ENCODE results near the gene GALNT14.

GALNT14 gene

GRCh38 chr2:30984148-30984547 is 154.1 kb downstream of the GALNT14 start:
- CTCF ChIA-PET = interaction anchor here (1.2 kb wide), 1 partner anchor 168 kb away, joined by 3 read pairs; no protein-coding TSS in a partner anchor
- H3K36me3 ChIP-seq (ENCODE audit: control insufficient read depth in 2 of 2, insufficient read depth in 1 of 2, low read length in 2 of 2) = no peaks in the 10 kb centered on the region
- H3K27ac ChIP-seq (ENCODE audit: extremely low read depth, low read depth, low read length) = no peak overlapping the region
- H3K4me1 ChIP-seq (ENCODE audit: control insufficient read depth, insufficient read depth, low read length) = no peaks in the 10 kb centered on the region
- POLR2A ChIA-PET = no interaction called here
- TF ChIP-seq ZNF239 (tag by site-specific recombination; IDR thresholded peaks at IDR 0.05) (no peak), ZBTB20 (tag by site-specific recombination; IDR thresholded peaks at IDR 0.05) (no peak), ZNF658 (tag by site-specific recombination; IDR thresholded peaks at IDR 0.05) (no peak), ZNF654 (tag by site-specific recombination; IDR thresholded peaks at IDR 0.05; ENCODE audit: low read depth) (no peak), ZNF433 (tag by site-specific recombination; IDR thresholded peaks at IDR 0.05; ENCODE audit: low read depth) (no peak), ZNF148 (tag by site-specific recombination; IDR thresholded peaks at IDR 0.05; ENCODE audit: borderline replicate concordance) (no peak), ZNF776 (tag by site-specific recombination; IDR thresholded peaks at IDR 0.05; ENCODE audit: borderline replicate concordance) (no peak)
- H3K4me3 ChIP-seq (ENCODE audit: low read depth, low read length) = no peak overlapping the region
- H3K9me3 ChIP-seq (ENCODE audit: control insufficient read depth, insufficient read depth, low read depth, low read length) = no peaks in the 10 kb centered on the region

- ChIA-PET POLR2A (no interaction called here), CTCF (no interaction called here)
- no peaks in the 10 kb centered on the region for H3K4me1 ChIP-seq (ENCODE audit: control insufficient read depth, insufficient read depth, low read length)
- TF ChIP-seq ATF2 (tag by site-specific recombination; IDR thresholded peaks at IDR 0.05; ENCODE audit: low read depth) (no peak), ZBTB20 (tag by site-specific recombination; IDR thresholded peaks at IDR 0.05) (no peak), ZNF37A (tag by site-specific recombination; IDR thresholded peaks at IDR 0.05) (no peak), ZNF518A (tag by site-specific recombination; conservative IDR thresholded peaks at IDR 0.05; ENCODE audit: low read depth) (no peak), ZNF248 (tag by site-specific recombination; IDR thresholded peaks at IDR 0.05) (no peak), HOXD13 (CRISPR knock-in tag; IDR thresholded peaks at IDR 0.05; ENCODE audit: borderline replicate concordance) (no peak), ZBTB17 (tag by site-specific recombination; IDR thresholded peaks at IDR 0.05) (no peak), ZNF600 (tag by site-specific recombination; IDR thresholded peaks at IDR 0.05) (no peak), ZNF398 (tag by site-specific recombination; IDR thresholded peaks at IDR 0.05) (no peak), ZBTB10 (tag by site-specific recombination; IDR thresholded peaks at IDR 0.05) (no peak), ZNF26 (tag by site-specific recombination; IDR thresholded peaks at IDR 0.05) (no peak), ZNF2 (tag by site-specific recombination; IDR thresholded peaks at IDR 0.05) (no peak), ZNF777 (tag by site-specific recombination; IDR thresholded peaks at IDR 0.05; ENCODE audit: borderline replicate concordance) (no peak), ZNF138 (tag by site-specific recombination; IDR thresholded peaks at IDR 0.05; ENCODE audit: borderline replicate concordance) (no peak)
Observed at GRCh38 chr2:30981510-30981909, 156.7 kb downstream of the GALNT14 start.

More at GRCh38 chr2:30981510-30981909, 156.7 kb downstream of the GALNT14 start:
- Histone ChIP-seq H3K4me3 (ENCODE audit: low read depth, low read length) (no peak overlapping the region), H3K9me3 (ENCODE audit: control insufficient read depth, insufficient read depth, low read depth, low read length) (no peaks in the 10 kb centered on the region), H3K27ac (ENCODE audit: extremely low read depth, low read depth, low read length) (no peak overlapping the region), H3K36me3 (ENCODE audit: control insufficient read depth in 2 of 2, insufficient read depth in 1 of 2, low read length in 2 of 2) (no peaks in the 10 kb centered on the region)
